T1000 (cell line): ENCODE data around the gene HNRNPF.
"Not testable (repeated sequence)": the region's sequence is repeated elsewhere in the genome, so short reads cannot be mapped to it uniquely, and the experiment has no call there.

Experiments
- DNase-seq: peaks from one replicate; lab custom pipeline; 2025; ENCODE audit warnings: mixed read lengths; lab: John Stamatoyannopoulos, UW

Gene HNRNPF

DNA sequence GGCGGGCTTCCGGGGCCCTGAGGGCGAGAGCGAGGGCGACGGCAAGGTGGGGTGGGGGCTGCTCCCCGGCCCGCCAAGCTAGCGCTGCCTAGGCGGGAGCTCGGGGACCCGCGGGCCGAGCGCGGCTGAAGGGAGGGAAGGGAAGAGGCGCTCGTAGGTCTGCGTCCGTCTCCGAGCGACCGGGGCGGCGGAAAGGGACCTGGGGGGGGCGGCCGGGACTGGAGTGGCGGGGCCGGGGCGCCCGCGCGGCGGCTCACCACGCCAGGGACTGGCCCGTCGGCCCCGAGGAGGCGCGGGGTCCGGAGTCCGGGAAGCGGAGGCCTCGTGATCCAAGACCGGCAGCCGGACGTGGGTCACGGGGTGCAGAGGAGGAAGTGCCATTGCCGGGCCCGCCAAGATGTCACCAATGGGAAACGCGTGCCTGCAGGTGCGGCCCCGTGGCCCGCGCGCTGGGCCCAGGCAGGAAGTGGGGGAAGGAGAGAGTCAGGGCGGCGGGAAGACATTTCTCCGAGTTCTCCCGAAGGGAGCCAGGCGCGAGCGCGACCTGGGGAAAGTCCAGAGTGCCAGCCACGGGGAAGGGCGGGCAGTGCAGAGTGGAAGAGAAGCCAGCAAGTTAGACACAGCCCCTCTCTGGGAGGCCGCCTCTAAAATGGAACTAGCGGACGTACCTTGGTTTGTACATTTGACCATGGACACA, 11.9 kb downstream of the HNRNPF start:
- DNase-seq = peak; percentile 61

DNA sequence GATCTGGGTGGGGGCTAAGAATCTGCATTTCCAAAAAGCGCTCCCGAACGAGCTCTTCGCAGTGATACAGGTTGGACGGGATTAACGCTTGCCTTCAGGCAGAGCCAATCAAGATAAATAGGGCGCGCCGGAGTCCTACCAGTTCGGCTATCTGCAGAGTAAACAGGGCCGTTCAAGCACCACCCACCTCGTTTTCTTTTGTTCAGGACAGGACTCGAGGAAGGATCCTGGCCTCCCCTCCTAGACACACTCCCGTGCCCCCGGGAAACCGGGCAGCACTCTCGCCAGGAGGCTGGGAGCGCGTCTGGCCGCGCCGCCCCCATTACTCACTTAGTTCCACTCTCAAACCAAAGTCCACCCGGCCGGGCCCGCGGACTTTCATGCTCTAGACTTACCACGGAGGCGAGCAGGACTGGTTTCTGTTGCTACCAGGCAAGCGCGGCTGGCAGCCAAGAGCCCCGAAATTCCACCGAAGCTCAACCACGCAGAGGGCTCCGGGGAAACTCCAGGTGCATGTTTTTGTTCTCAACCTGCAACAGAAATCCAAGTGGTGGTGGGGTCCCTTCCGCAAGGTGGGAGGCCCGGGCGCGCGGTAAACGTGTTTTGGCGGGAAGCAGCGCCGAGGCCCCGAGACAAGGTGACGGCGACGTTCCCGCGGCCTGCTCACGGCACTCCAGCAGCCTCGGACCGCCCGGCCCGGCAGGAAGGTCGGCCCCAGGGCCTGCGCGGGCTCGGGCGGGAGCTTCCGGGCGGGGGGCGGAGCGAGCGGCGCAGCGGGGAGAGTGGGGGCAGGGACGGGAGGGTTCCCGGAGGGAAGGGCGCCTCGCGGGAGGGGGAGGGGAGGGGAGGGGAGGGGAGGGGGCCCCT, 12.7 kb downstream of the HNRNPF start:
- no peak for DNase-seq

DNA sequence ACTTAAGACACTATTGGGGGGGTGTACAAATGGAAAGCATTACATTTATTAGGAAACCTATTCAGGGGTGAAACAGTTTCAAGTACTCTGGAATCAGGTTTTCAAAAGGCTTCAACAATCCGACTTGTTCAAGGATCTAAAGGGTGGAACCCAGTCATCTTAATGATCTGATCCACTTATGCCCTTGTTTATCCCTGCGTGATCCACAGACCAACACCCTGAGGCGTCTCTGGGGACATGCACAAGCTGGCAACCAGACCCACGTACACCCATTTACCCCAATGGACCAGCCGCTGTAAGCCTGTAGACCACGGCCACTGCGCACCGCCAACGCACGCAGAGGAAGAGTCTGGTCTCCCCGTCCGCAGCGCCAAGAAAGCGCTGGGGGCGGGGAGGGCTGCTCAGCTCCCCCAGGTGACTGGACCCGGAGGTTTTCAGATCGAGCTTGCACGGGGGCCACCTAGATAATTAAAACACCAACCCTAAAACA, 13.4 kb downstream of the HNRNPF start:
- DNase-seq = no peak

DNA sequence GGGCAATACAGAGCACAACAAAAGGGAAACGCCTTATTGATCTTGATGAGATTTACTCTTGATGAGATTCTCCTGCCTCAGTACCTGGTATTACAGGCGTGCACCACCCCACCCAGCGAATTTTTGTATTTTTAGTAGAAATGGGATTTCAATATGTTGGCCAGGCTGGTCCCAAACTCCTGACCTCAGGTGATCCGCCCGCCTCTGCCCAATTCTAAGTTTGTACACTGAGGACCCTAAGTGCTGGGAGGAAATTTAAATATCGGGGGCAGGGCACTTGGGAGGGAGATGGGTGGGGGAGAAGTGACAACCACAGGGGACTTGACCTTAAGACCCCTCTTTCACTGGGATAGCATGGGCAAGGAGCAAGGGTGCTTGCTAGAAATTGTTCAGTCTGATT, 14.1 kb downstream of the HNRNPF start:
- no peak for DNase-seq

DNA sequence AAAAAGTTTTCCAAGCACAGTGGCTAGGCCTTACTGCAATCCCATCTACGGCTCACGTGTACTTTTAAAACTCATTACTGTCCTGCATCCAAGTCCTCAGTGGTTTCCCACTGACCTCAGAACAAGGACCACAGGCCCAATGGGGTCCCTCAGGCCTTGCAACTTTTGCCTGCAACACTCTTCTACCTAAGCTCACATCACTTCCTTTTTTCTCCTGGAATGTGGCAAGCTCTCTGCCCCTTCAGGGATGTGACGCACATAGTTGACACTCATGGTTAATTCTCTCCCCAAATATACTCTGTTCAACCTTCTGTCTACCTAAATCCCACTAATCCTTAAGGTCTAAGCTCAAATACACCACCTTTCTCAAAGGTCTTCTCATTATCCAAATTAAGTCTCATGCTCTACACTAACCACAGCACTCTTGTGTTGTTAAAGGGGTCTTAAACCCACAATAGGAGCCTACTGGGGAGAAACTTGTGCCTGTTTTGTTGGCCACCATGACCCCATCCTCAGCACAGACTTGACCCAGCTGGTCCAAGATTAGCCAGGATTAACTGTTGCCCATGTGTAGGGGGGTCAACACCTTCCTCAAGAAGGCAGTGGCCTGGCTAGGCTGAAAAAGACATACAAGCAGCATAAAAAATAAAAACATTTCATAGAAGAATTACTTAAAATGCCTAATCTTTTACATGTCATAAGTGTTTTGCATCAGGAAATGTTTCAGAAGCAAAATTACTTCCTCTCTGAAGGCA, 15.2 kb downstream of the HNRNPF start:
- no peak for DNase-seq

DNA sequence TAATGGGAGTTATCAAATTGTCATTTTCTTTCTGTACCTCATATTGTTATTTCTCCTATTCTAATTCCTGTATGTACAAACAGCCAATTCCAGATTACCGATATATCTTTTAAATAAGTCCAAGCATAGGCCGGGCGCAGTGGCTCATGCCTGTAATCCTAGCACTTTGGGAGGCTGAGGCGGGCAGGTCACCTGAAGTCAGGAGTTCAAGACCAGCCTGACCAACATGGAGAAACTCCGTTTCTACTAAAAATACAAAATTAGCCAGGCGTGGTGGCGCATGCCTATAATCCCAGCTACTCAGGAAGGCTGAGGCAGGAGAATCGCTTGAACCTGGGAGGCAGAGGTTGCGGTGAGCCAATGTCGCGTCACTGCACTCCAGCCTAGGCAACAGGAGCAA, 15.8 kb downstream of the HNRNPF start:
- DNase-seq = not testable (repeated sequence)

DNA sequence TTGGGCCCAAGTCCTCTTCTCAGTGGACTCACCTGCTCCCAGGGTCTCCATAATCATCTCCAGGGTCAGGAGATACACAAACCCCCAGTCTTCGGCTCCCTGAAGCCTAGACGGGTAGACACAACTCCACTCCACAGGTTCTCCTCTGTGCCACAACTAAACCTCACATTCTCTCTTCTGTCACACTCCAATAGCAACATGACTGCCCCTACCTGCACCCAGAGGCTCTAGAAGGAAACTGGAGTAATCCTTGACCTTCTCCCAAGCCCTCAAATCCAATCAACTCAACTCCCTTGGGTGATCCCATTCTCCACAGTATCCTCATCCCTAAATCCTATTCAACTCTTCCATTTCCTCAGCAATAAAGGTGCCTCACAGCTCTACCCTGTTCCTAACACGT, 16.2 kb downstream of the HNRNPF start:
- DNase-seq = no peak

DNA sequence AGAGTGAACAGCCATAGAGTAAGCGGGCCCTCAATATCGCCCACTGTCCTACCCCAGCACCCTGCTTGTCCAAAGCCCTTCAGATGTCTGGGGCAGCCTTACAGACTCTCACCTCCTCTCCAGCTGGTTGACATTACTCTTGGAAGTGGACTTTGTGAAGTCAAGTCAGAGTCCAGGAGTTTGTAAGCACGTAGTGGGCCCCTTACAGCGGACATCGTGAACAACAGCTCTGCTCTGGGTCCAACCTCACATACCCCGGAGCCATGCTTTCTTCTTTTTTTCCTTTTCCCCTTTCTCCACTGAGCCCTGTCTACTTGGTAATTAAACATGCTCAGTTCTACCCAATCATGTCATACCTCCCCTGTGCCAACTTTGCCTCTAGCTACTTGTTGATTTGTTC, 17.5 kb downstream of the HNRNPF start:
- no peak for DNase-seq

DNA sequence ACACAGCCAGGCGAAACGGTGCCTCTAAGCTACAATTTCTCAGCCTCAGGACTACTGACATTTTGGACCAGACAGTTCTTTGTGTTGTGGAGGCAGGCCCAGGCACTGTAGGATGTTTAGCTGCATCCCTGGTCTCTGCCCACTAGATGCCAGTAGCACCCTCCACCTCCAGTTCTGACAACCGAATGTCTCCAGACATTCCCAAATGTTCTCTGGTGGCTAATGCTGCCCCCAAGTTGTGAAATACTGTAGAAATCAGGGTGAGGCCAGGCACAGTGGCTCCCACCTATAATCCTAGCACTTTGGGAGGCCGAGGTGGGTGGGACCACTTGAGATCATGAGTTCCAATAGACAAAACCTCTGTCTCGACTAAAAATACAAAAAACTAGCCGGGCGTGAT, 18.2 kb downstream of the HNRNPF start:
- no peak for DNase-seq

DNA sequence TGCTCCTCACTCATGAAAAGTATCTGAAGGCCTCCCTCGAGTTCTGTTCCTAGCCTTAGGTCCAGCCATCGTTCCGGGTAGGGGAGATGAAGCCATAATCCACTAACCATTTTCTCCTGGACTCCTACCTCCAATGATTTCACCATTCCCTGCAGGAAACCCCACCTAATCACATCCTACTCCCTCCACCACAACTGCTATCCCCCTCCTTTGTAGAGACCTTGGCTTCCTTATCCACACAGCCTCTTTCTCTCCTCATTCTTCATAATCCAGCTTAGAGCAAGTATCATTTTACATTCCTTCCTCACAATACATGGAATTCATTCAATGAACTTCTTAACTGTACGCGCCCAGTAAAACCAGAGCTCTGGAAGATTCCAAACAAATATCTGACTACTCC, 18.7 kb downstream of the HNRNPF start:
- DNase-seq = no peak

DNA sequence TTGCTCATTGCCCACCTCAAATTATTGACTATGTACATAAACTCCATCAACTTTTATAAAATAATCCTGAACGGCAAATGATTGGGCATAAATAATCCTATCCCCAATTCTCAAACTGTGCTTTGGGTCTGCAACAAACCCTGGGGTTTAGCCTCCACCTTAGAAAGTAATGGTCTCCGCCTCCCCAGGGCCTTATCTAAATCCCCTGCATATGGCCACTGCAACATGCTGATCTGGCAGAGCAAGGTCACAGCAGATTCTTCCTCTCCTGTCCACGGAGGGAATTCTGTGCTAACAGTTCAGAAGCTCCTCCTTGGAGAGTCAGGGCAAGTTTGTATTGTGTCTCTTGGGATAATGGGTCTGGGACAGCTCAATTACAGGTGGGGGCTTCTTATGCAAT, 19.1 kb downstream of the HNRNPF start:
- DNase-seq = no peak

DNA sequence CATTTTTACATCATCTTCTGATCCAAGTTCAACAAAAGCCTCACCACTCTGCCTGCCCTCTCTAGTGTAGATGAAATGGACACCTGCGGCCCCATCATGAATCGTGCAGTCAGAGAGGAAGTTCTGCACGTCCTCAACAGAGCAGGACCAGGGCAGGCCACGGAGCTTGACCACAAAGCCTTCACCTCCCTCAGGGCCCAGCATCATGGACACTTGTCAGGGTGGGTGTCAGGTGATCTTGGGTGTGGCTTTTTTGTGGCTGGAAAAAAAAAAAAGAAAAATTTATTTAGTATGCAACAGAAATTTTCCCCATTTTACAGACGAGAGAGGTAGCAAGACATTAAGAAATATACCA, 21.3 kb downstream of the HNRNPF start:
- DNase-seq = no peak

DNA sequence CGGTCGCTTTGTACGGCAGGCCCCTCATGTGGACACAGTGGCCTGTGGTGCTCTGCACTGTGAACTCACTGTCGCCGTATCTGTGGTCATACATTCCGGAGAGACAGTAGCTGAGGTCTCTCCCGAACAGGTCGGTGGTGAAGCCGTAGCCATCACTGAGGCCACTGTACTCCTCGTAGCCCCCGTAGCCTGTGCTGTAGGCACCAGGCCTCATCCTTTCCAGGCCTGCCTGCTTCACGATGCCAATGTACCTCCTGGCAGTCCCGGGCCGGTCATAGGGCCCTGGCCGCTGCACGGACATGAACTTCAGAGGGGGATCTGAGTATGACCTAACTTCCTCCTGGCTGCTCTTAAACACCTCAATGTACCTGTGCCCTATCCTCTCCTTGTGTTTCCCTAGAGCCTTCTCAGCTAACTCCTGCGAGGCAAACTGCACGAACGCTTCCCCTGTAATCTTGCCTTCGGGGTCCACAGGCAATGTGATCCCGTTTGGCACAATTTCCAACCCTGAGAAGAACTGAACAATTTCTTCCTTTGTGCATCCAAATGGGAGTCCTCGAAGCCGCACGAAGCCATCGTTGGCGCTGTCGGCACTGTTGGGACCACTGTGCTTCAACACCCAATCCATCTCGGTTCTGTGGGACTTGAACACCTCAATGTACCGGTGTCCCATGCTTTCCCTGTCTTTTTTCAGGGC, 21.9 kb downstream of the HNRNPF start:
- DNase-seq = no peak

DNA sequence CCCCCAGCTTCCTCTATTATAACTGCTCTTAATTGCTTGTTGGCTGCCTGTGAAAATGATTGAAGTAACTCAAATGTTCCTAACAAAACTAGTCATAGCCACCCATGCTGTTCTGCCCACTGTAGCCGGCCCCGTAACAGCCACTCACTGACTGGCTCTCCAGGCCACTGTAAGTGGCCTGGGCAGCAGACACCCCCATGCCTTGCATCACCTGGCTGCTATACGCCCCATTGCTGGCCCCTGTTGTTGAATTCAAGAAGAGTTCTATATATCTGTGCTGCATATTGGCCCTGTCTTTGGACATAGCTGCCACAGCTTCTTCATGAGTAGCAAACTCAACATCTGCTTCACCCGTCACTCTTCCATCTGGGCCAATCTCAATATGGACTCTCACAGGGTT, 22.4 kb downstream of the HNRNPF start:
- DNase-seq = no peak

DNA sequence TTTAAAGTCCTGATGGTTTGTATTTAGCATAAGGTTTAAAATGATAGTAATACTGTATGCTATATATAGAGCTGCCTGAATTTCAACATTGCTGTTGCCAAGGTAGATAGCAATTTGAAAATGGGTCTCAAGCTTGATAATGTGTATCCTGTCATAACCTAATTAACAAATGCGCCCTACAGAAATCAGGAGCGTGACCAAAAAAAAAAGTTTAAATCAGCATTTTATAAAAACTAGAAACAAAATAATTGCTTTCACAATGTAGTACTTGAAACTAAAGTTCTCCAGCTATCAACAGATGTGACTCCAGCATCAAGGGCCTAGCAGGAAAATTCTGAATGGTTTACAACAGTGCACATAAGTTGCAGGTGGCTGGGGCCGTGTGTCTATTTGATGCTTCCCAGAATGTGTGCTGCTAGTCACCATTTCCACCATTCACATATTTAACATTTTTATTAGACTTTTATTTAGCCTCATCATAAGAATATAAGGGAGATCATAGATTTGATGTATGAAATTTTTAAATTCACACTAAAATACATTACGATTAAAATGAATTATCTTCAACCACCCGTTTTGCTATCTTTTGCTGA, 23.5 kb downstream of the HNRNPF start:
- no peak for DNase-seq

DNA sequence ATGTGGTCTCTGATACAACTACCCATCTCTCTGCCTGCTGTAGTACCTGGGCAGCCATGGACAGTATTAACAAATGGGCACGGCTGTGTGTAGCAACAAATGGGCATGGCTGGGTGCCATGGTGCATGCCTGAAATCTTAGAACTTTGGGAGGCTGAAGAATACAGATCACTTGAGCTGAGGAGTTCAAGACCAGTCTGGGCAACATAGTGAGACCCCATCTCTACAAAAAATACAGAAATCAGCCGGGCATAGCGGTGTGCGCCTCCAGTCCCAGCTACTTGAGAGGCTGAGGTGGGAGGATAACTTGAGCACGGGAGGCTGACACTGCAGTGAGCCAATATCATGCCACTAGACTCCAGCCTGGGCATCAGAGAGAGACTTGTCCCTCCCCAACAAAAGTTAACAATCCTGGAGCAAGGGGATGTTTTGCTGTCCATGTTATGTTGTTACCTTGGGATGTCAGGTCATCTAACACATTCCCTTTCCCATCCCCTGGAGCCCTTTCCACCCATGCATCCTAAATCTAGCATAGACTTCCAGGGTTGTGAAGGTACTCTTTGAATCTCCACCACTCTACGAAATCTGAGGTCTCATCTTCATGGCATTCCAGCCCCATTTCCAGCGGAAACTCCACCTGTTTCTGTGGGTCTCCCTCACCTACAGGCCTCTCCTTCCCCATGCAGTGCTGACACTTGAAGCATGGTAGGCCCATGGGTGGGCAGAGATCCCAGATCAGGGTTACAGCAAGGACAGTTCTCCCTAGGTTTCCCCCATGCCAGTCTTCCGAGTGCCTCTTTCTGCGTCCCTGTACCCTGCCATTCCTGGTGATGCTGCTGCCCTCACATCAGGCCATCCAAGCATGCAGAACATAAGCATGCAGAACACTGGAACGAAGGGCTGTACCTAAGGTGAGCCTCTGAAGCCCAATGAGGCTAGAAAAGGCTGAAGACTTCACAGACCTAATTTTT, 24.4 kb downstream of the HNRNPF start:
- no peak for DNase-seq

DNA sequence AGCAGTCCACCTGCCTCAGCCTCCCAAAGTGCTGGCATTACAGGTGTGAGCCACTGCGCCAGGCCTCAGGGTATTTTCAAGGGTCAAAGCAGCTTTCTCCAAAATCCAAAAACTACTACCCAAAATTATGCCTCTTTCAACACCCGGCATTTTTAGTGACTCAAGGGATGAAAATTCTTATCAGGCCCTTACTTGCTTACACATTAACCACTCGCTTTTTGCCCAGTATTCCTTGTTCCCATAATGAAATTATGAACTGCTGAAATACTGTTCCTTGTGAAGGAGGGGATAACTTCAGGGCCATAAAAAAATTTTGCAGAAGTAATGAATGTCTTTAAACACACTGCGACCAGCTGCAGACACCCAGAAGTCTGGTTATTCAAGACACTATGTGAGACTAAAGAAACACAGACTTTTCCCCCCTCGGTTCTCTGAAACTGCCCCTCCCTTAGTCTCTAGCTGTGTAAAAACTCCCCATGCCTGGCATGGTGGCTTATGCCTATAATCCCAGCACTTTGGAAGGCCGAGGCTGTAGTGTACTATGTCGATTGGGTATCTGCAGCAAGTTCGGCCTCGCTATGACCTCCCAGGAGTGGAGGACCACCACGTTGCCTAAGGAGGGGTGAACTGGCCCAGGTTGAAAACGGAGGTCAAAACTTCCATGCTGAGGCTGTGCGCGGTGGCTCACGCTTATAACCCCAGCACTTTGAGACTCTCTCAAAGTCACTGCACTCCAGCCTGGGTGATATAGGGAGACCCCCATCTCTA, 25.6 kb downstream of the HNRNPF start:
- DNase-seq = no peak

DNA sequence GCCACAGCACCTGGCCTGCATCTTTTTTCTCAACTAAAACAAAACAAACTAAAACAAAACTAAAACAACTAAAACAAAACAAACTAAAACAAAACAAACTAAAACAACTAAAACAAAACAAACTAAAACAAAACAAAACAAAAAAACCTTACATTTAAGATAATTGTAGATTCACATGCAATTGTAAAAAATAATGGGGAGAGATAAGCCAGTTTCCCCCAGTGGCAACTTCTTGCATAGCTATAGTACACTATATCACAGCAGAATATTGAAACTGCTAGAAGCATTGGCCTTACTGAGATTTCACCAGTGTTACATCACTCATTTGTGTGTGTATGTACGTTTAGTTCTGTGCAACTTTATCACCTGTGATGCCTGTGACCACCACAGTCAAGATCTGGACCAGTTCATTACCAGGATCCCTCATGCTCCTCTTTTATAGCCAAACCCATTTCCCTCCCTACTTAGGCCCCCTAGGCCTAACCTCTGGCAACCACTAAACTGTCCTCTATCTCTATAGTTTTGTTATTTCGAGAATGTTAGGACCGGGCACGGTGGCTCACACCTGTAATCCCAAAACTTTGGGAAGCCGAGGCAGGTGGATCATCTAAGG, 28.3 kb downstream of the HNRNPF start:
- DNase-seq = no peak

DNA sequence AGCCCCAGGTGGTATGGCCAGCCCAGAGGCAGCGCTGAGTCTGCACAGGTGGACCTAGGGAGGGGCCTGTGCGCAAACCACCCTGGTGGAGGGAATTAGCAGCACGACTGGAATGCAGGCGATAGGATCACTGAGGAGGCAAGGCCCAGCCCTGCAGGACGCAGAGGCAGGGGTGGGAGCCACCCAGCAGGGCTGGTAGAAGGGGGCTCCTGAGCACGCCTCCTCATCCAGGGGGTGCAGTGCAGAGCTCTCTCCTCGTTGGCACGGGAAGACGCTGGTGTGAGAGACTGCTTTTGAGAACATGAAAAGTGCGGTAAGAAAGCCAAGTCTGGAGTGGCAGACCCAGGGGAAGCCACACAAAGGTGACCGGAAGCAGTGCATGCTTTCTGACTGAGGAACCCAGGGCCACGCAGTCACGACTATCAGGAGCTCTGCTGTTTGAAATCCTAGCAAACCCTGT, 31.5 kb downstream of the HNRNPF start:
- DNase-seq = no peak
